Measurements from ENCODE around the gene NUMBL.
"Not testable (repeated sequence)": the region's sequence is repeated elsewhere in the genome, so short reads cannot be mapped to it uniquely, and the experiment has no call there.

NUMBL gene

DNA sequence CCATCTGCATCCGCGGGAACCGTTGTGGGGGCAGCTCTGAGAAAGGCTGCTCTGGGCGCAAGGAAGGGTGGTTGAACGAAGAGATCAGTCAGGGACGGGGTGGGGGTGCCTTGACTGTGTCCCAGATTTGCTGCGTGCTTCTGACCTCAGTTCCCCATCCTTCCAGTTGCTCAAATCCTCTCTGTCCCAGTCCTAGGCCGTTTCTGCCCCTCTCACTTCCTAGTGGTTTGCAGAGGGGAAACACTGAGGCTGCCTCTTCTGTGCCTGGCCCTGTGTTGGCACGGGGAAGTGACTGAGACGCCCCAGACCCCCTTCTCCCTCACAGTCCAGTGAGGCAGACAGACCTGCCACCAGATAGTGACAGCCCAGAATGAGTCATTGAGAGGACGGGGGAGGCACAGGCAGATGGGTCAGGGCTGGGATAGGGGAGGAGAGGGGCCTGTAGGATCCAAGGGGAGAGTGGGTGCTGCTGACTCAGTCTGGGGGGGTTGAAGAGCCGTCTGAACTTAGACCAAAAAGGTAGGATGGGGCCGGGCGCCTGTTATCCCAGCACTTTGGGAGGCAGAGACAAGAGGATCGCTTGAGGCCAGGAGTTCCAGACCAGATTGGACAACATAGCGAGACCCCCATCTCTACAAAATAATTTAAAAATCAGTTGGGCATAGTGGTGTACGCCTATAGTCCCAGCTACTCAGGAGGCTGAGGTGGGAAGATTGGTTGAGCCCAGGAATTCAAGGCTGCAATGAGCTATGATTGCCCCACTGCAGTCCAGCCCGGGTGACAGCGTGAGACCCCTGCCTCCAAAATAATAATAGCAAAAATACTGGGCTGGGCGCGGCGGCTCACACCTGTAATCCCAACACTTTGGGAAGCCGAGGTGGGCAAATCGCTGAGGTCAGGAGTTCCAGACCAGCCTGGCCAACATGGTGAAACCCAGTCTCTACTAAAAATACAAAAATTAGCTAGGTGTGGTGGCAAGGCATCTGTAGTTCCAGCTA is 26.5 kb downstream of the NUMBL start:
- no peak for DNase-seq (ENCODE audit: low spot score)

DNA sequence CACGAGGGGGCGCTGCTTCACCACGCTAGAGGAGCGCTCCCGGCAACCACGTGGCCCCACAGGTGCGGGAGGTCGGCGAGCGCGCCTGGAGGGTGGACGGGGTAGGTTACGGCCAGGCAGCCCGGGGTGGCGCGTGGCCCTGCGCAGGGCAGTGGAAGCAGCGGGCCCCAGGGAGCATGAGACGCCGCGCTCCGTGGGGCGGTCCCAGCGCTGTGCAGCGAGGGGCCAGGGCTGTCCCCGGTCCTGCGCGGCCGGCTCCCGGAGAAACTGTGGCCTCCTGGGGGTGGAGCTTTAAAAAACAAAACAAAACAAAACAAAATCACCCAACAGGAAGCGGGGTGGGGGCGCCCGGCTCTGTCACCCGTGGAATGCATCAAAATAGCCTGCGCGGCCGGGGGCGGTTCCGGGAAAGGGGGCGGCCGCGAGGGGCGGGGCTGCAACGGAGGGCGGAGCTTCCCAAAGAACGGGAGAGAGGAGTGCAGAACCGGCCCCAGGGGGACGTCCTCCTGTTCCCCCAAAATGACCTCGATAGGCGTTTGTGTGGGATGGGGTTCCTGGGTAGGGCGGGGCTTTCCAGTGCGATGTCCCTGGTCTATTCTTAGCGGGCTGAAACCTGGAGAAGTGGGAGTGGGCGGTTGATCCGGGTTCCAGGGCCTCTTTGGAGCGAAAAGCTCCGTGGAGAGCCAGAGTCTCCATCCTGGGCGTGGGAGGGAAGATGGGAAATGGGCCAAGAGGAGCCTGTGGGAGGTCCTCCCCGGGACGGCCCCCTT is 27.3 kb downstream of the NUMBL start:
- peak; percentile 93 for DNase-seq (ENCODE audit: low spot score)

DNA sequence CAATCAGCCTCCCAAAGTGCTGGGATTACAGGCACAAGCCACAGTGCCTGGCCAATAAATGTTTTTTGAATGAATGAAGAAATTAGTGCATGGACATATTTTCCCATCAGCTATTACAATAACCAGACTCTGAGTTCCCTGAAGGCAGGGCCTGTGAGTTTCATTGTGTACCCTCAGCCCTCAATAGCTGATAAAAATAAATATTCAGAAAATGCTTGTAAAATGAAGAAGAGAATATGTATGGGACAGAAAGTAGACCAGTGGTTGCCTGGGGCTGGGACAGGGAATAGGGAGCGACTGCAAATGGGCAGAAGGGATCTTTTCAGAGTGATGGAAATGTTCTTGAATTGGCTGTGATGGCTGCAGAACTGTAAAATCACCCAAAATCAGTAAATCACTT is 28.8 kb downstream of the NUMBL start:
- DNase-seq (ENCODE audit: low spot score) = no peak

DNA sequence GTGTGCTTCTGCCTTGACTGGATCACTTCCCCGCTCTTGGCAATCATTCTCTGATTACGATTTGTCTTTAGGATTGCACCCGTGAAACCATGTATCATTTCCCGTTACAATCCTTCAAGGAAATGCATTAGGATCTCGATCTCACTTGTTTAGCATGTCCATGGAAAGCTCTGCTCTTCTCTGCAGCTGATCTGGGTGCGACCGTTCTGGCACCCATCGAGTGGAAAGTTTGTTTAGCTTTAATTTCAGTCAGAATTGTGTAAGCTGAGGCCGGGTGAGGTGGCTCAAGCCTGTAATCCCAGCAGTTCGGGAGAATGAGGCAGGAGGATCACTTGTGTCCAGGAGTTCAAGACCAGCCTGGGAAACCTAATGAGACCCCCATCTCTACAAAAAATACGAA is 30.9 kb downstream of the NUMBL start:
- no peak for DNase-seq (ENCODE audit: low spot score)

GRCh38 chr19:40659116-40659515 is 31.3 kb downstream of the NUMBL start:
- DNase-seq (ENCODE audit: low spot score) = no peak

DNA sequence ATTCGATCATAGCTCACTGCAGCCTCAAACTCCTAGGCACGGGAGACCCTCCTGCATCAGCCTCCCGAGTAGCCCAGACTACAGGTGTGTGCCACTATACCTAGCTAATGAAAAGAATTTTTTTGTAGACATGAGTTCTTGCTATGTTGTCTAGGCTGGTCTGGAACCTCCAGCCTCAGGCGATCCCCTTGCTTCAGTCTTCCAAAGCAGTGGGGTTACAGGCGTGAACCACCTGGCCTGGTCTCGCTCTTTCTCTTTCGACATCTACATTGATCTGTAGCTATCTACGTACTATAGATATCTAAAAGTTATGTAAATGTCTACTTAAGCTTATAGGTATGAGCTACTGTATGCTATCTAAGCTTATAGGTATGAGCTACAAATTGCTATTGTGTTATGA is 32.4 kb downstream of the NUMBL start:
- DNase-seq (ENCODE audit: low spot score) = no peak

GRCh38 chr19:40655684-40656083 is 34.8 kb downstream of the NUMBL start:
- not testable (repeated sequence) for DNase-seq (ENCODE audit: low spot score)

DNA sequence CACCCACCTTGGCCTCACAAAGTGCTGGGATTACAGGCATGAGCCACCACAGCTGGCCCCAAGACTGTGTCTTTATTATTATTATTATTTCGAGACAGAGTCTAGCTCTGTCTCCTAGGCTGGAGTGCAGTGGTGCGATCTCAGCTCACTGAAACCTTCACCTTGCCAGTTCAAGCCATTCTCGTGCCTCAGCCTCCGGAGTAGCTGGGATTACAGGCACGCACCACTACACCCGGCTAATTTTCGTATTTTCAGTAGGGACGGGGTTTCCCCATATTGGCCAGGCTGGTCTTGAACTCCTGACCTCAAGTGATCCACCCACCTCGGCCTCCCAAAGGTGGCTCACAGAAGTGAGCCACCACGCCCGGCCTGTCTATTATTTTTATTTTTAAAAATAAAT is 38.1 kb downstream of the NUMBL start:
- not testable (repeated sequence) for DNase-seq (ENCODE audit: low spot score)

DNA sequence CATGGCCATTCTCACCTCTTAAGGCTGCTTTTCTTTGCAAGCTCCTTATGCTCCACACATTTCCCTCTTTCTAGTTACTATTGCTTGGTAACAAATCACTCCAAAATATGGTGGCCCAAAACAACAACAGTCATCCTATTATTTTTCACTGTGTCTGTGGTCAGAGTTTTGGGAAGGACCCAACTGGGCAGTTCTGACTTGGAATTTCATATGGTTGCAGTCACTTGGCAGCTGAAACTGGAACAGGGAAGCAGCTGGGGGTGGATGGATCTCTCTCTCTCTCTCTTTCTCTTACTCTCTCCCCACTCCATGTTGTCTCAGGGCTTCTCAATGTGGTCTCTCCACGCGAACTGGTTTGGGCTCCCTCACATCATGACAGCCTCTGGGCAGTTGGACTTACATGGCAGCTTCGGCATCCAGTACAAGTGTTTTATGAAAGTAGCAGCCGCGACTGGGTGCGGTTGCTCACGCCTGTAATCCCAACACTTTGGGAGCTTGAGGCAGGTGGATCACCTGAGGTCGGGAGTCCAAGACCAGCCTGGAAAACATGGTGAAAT is 39.6 kb downstream of the NUMBL start:
- no peak for DNase-seq (ENCODE audit: low spot score)

- DNase-seq (ENCODE audit: low spot score) = not testable (repeated sequence)
Measured at GRCh38 chr19:40649903-40650675, 40.4 kb downstream of the NUMBL start.

GRCh38 chr19:40646743-40647254 is 43.7 kb downstream of the NUMBL start:
- no peak for DNase-seq (ENCODE audit: low spot score)

- DNase-seq (ENCODE audit: low spot score) = no peak
Measured at GRCh38 chr19:40642757-40643305, 47.6 kb downstream of the NUMBL start.

DNA sequence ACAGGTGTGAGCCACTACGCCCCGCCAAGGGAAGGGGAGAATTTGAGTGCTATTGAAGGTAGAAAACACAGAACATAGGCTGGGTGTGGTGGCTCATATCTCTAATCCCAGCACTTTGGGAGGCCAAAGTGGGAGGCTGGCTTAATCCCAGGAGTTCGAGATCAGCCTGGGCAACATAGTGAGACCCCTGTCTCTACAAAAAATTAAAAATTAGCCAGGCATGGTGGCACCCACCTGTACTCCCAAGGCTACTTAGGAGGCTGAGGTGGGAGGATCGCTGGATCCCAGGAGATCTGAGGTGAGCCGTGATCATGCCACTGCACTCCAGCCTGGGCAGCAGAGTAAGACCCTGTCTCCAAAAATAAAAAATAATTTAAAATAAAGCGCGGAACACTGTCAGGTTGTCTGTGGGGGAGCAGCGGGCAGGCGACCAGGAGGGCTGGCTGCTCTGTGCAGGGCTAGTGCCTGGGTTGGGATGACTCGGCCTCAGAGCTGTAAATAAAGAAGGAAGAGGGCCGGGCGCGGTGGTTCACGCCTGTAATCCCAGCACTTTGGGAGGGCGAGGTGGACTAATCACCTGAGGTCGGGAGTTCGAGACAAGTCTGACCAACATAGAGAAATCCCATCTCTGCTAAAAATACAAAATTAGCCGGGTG is 48.3 kb downstream of the NUMBL start:
- DNase-seq (ENCODE audit: low spot score) = no peak

DNA sequence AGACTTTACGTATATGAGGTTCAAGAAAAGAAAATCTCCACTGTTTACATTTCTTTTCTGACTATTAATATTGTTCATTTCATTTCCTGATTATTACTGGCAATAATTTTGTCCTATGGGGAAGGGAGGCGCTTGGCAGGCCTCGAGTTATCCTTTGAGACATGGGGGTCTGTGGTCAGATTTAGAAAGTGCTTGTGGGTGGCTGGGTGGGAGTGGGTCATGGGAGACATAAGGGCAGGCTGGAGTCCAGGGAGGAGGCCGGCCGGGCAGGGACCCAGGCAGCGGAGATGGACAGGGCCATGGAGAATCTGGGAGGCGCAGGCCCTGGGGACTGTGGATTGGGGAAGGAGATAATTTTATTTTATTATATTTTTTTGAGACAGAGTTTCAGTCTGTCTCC is 49.2 kb downstream of the NUMBL start:
- DNase-seq (ENCODE audit: low spot score) = no peak

DNA sequence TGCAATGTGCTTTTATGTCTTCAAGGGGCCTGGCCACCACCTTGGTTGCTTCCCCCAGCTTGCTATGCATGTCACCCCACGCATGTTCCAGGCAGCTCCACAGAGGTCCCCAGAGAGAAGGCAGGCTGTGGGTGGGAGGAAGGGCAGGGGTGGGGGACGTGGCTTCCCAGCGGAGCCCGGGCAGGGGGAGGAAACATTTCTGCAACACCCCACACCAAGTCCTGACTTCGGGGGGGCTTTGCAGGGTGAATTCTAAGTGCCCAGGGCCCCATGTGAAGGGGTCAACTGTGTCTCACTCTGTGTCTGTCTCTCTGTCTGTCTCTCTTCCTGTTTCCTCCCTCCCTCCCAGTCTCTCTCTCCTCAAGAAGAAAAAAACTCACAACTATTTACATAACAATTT is 49.7 kb downstream of the NUMBL start:
- DNase-seq (ENCODE audit: low spot score) = no peak

DNA sequence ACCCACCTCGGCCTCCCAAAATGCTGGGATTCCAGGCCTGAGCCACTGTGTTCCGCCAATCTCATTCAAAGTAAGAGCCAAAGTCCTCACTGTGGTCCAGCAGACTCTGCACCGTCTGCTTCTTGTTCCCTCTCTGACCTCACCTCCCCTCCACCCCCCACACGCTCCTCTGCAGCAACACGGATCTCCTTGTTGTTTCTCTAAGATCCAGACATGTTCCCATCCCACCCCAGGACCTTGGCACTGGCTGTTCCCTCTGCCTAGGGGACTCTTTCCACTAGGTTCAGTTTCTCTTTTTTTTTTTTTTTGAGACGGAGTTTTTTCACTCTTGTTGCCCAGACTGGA is 50.8 kb downstream of the NUMBL start:
- no peak for DNase-seq (ENCODE audit: low spot score)

DNA sequence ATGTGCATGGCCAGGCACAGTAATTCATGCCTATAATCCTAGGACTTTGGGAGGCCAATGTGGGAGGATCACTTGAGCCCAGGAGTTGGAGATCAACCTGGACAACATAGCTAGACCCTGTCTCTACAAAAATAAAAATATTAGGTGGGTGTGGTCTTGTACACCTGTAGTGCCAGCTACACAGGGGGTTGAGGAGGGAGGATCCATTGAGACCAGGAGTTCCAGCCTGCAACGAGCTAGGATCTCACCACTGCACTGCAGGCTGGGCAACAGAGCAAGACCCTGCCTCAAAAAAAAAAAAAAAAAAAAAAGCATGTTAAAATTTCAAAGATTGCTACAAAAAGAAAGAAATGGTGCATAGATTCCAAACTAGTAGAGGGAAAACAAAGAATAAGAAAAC is 52.1 kb downstream of the NUMBL start:
- DNase-seq (ENCODE audit: low spot score) = no peak

DNA sequence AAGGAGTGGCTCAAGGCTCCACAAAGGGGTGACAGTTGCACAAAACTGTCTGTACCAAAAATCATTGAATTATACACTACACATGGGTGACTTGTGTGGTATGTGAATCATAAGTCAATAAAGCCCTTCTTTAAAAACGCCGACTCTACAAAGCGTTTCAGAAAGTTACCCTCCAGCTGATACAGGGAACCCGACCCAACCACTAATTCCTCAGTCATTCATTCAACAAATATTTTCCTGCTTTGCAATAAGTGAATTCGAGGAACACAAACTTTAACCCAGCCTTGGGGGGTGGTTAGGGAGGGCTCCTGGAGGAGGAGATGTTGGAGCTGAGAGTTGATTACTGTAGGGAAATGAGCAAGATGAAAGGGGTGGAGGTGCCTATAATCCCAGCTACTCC is 57.2 kb downstream of the NUMBL start:
- no peak for DNase-seq (ENCODE audit: low spot score)

GRCh38 chr19:40632311-40633036 is 58.0 kb downstream of the NUMBL start:
- DNase-seq (ENCODE audit: low spot score) = no peak

DNA sequence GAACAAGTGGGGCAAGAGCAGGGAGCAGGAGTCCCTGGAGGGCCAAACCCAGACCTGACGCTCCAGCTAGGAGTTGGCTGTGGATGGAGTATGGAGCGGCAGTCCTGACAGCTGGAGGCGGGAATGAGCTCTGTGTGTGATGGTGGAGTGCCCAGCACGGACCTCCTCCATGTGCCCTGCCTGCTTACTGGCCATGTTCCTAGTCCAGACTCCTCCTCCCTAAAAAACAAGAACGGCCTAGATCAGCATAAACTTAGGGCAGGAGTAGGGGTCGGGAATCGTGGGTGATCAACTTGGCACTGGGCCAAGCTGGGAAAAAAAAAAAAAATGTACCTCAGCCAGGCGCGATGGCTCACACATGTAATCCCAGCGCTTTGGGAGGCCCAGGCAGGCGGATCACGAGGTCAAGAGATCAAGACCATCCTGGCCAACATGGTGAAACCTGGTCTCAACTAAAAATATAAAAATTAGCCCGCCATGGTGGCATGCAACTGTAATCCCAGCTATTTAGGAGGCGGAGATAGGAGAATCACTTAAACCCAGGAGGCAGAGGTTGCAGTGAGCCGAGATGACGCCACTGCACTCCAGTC is 59.8 kb downstream of the NUMBL start:
- DNase-seq (ENCODE audit: low spot score) = no peak
